Esophagus squamous epithelium (tissue), 5 donors: ENCODE results near the gene FAM111A. TPM values are rescaled to one million over a fixed set of nuclear protein-coding genes. Genes with fewer than 3 reads are reported as not detected.
A peak's percentile ranks its signal among the peaks of the same experiment; 100 is the strongest.
"Not testable (repeated sequence)": the region's sequence is repeated elsewhere in the genome, so short reads cannot be mapped to it uniquely, and the experiment has no call there.

Experiments
- DNase-seq: peaks from one replicate; lab custom pipeline; 2025; lab: John Stamatoyannopoulos, UW
- H3K27ac ChIP-seq, 4 donors: fragments of 200-600 bp; sonication (generic); one replicate each; pipeline ENCODE4 v1.5.1; 2016 to 2019; ENCODE audit warnings: mild to moderate bottlenecking in 1 of 4
- H3K27me3 ChIP-seq, 4 donors: fragments of 200-600 bp; sonication (generic); 1 replicate in 3 of 4; 2 replicates in 1 of 4; pipeline versions ENCODE4 v1.5.1 to v1.6.0; 2017 to 2021; ENCODE audit warnings: antibody characterized with exemption in 1 of 4
- H3K36me3 ChIP-seq, 3 donors: fragments of 200-600 bp; sonication (generic); one replicate each; pipeline ENCODE4 v1.5.1; 2016 to 2019
- H3K4me1 ChIP-seq, 3 donors: fragments of 200-600 bp; sonication (generic); one replicate each; pipeline ENCODE4 v1.5.1; 2017 to 2019
- H3K4me3 ChIP-seq, 4 donors: fragments of 200-600 bp; sonication (generic); 1 replicate in 3 of 4; 2 replicates in 1 of 4; pipeline ENCODE4 v1.5.1; 2016 to 2019; ENCODE audit warnings: mild to moderate bottlenecking in 2 of 4, moderate library complexity in 1 of 4
- H3K9me3 ChIP-seq, 3 donors: fragments of 200-600 bp; sonication (generic); one replicate each; pipeline ENCODE4 v1.5.1; 2016 to 2019
- CTCF ChIP-seq, 6 experiments: fragments of 450-650 bp in 4 of 6; fragments of 200-600 bp in 2 of 6; sonication (generic) in 2 of 6; IDR thresholded peaks; one replicate each; pipeline ENCODE4 v1.5.1; 2016 to 2019; ENCODE audit warnings: antibody characterized with exemption in 6 of 6, mild to moderate bottlenecking in 4 of 6, moderate library complexity in 4 of 6
- POLR2A ChIP-seq, 4 donors: fragments of 450-650 bp; IDR thresholded peaks; one replicate each; pipeline ENCODE4 v1.6.1; 2017; ENCODE audit warnings: antibody characterized with exemption in 4 of 4, mild to moderate bottlenecking in 4 of 4, moderate library complexity in 3 of 4
- WGBS, 2 donors: methylation state at CpG; one replicate each; pipeline ENCODE4 v1.1.5; 2018; 5-methylcytosine and 5-hydroxymethylcytosine counted together
- intact Hi-C: fragments of 100-400 bp; cut with DNase I; formaldehyde crosslinking; loops from one replicate; pipeline ENCODE4 v1.15.0; 2022
- total RNA-seq, 4 donors: library from RNA; depleted of rRNA; stranded (reverse); fragments of >200 nt; gene quantifications; one replicate each; pipeline ENCODE4 v1.1.0, GENCODE V29; 2016
- donor health status: DM: yes; HTN: yes; CAD: no.

The FAM111A gene, protein sequence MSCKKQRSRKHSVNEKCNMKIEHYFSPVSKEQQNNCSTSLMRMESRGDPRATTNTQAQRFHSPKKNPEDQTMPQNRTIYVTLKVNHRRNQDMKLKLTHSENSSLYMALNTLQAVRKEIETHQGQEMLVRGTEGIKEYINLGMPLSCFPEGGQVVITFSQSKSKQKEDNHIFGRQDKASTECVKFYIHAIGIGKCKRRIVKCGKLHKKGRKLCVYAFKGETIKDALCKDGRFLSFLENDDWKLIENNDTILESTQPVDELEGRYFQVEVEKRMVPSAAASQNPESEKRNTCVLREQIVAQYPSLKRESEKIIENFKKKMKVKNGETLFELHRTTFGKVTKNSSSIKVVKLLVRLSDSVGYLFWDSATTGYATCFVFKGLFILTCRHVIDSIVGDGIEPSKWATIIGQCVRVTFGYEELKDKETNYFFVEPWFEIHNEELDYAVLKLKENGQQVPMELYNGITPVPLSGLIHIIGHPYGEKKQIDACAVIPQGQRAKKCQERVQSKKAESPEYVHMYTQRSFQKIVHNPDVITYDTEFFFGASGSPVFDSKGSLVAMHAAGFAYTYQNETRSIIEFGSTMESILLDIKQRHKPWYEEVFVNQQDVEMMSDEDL
- total RNA-seq = 10 to 100 TPM; 15.0 to 23.3 (median 16.7) TPM

DNA sequence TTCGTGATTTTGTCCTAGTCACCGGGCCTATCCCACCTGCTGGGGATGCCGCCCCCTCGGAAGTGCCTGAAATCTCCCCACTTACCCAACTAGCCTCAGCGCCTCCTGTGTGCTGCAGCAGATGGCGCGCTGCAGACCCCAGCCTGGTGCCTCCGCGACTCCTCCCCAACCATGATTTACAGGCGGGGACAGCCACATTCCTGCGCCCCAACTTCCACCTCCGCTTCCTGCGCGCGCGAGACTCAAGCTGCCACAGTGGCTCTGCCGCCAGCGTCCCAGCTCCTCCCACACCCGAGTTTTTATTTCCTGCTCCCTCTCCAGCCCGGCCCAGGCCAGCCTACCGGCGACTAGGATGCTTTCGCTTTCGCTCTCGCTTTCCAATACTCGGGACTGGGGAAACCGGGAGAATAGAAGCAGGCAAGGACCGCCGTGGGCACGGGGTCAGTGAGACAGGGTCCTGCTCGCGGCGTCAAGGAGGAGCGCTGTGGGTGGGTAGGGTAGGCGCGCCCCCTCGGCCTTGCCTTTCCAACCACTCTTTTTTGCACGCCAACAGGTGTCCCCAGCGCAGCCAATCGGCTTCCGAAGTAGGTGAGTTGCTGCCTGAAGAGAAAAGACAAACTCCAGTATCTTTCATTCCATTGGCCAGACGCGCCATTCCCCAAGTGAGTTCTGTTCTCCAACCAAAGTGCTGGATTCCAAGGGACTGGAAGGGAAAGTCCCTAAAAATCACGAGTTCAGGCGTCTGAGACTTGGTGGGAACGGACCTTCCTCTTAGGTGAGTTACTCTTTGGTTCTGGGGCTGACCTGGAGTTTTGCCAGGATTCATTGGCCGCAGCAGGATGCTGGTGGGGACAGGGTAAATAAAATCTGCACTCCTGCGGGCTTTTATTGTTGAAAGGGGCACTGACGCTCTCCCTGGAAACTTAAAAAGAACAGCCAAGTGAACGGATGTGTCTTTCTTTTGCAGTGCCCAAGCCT is at the start of gene FAM111A:
Gene FAM111A, plus strand, starts transcription at position 327 of the 978 bp plus-strand sequence. CDS start 6,017 bp downstream, outside the sequence.
- TF ChIP-seq CTCF (IDR thresholded peaks at IDR 0.05) = peak in 4 of 6 experiments; percentile 10 to 24 (median 19)
- TF ChIP-seq POLR2A (IDR thresholded peaks at IDR 0.05) = peak in 1 of 4 donors; percentile 51
- intact Hi-C loops = no loop called here
- peak within 1 kb of the TSS; percentile 77 to 86 (median 80) for H3K4me3 ChIP-seq
- peak; percentile 36 for DNase-seq
- peak within 1 kb of the TSS; percentile 94 to 99 (median 96) for H3K27ac ChIP-seq
- H3K36me3 ChIP-seq = peaks cover 0 to 17% (median 0%) of the 10 kb centered on the region in 3 donors
- H3K4me1 ChIP-seq = peaks cover 7 to 46% (median 18%) of the 10 kb centered on the region in 3 donors
- WGBS, 2 donors = 0 to 1% methylated on average over 10 to 26 of the region's 50 CpGs
- no peaks in the 10 kb centered on the region for H3K9me3 ChIP-seq
- no peaks in the 10 kb centered on the region for H3K27me3 ChIP-seq

GRCh38 chr11:59093576-59093975 is 49.1 kb upstream of the FAM111A start:
- H3K27ac ChIP-seq, H3K27me3 ChIP-seq, H3K36me3 ChIP-seq, H3K9me3 ChIP-seq, H3K4me1 ChIP-seq, DNase-seq, intact Hi-C loops, H3K4me3 ChIP-seq: not testable (repeated sequence)

GRCh38 chr11:59095225-59095624 is 47.4 kb upstream of the FAM111A start:
- peaks cover 0 to 14% (median 0%) of the 10 kb centered on the region in 4 donors for H3K27me3 ChIP-seq
- intact Hi-C loops = not testable (repeated sequence)

DNA sequence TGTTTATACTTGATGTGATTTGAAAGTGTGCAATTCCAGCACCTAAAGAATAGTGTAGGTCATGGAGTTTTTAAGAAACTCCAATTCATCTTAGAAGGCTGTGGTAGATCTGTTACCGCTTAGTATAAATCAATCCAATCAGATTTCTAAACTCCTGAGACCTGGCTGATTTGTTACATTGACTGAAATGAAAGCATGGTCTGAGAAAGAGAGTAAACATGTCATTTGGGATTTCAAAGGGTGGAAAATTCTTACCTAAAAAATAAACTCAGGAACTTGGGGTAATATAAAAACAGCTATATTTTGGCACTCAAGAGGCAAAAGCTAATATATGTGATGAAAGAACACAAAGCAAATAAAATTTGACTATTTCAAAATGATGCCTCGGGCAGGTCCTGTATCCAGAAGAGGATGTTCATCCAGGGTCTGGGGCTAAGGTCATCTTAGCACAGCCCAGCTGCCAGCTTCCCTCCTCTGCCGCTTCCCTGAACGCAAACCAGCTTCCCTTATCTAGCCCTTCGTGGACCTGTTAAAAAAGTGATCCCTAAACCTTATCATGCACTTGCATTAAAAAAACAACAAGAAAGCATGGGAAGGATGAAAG is 46.6 kb upstream of the FAM111A start:
- DNase-seq, H3K27ac ChIP-seq, H3K4me3 ChIP-seq, intact Hi-C loops, H3K9me3 ChIP-seq, H3K4me1 ChIP-seq, H3K36me3 ChIP-seq: not testable (repeated sequence)
- H3K27me3 ChIP-seq = peaks cover 0 to 18% (median 0%) of the 10 kb centered on the region in 4 donors
- 70 to 79% methylated on average over 5 of the region's 5 CpGs for WGBS, 2 donors

More at GRCh38 chr11:59095225-59095624, 47.4 kb upstream of the FAM111A start:
- not testable (repeated sequence) for H3K4me1 ChIP-seq, DNase-seq, H3K4me3 ChIP-seq, H3K36me3 ChIP-seq, H3K9me3 ChIP-seq, H3K27ac ChIP-seq
- WGBS, 2 donors = 78 to 80% methylated on average over 1 of the region's 1 CpG

DNA sequence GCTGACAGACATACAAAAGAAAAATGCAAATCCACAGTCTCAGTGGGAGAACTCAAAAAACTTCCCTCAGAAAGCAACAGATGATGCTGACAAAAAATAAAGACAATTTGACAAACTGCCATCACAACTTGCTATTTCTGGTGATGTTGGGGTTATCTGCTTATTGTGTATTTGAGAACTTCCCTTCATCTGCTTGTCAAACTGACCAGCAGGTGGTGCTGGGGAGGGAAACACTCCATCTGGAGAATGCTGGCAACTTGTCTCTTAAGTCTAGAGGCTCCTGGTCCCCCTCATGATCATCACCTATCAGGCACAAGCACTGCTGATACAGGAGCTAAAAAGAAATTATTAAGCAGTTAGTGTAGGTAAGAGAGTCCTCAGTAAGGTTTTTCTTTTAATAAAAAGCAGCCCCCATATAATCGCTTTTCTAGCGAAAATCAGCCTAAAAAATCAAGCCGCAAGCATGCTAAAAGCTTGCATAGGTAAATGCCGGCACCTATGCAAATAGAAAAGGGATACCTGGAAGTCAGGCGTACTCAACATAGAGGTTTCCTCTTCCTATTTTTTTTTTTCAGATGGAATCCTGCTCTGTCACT is 45.4 kb upstream of the FAM111A start:
- intact Hi-C loops = no loop called here
- H3K4me1 ChIP-seq = peaks cover 0 to 8% (median 0%) of the 10 kb centered on the region in 3 donors
- no peaks in the 10 kb centered on the region for H3K9me3 ChIP-seq
- H3K36me3 ChIP-seq = no peaks in the 10 kb centered on the region
- no peak overlapping the region for H3K4me3 ChIP-seq
- 88 to 90% methylated on average over 5 of the region's 5 CpGs for WGBS, 2 donors
- peak; percentile 33 to 61 (median 54) for TF ChIP-seq CTCF (IDR thresholded peaks at IDR 0.05)
- no peak for TF ChIP-seq POLR2A (IDR thresholded peaks at IDR 0.05)
- peaks cover 0 to 26% (median 0%) of the 10 kb centered on the region in 4 donors for H3K27me3 ChIP-seq
- H3K27ac ChIP-seq = no peak overlapping the region
- DNase-seq = no peak

DNA sequence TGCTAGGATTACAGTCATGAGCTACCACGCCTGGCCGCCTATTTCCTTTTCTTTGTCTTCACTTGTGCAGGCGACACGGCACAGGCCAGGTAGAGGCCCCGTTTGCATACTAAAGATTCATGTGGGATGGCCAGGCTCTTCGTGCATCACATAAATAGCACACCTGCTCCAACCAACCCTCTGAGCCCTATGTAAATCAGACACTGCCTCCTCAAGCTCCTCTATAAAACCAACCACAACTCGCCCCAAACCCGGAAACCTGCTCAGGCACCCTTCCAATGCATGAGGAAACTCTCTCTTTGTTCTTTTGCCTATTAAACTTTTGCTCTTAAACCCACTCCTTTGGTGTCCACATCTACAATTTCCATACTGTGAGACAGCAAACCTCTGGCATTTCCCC is 44.7 kb upstream of the FAM111A start:
- WGBS, 2 donors = 75% methylated on average over 6 to 8 of the region's 8 CpGs
- H3K27me3 ChIP-seq = peaks cover 0 to 33% (median 0%) of the 10 kb centered on the region in 4 donors
- H3K4me1 ChIP-seq = peaks cover 0 to 12% (median 0%) of the 10 kb centered on the region in 3 donors
- H3K4me3 ChIP-seq, H3K9me3 ChIP-seq, DNase-seq, H3K27ac ChIP-seq, H3K36me3 ChIP-seq, intact Hi-C loops: not testable (repeated sequence)
